A204.1 (cell line): ENCODE data around the gene FBXW9.
A peak's percentile ranks its signal among the peaks of the same experiment; 100 is the strongest.
"Not testable (repeated sequence)": the region's sequence is repeated elsewhere in the genome, so short reads cannot be mapped to it uniquely, and the experiment has no call there.

ENCODE experiments used
- FAIRE-seq: peaks from 2 replicates; lab custom pipeline; 2012; peaks lifted over from hg19 to GRCh38; lab: Jason Lieb, UNC

The FBXW9 gene

GRCh38 chr19:12715102-12715501 is 18.7 kb upstream of the FBXW9 start:
- no peak for FAIRE-seq

DNA sequence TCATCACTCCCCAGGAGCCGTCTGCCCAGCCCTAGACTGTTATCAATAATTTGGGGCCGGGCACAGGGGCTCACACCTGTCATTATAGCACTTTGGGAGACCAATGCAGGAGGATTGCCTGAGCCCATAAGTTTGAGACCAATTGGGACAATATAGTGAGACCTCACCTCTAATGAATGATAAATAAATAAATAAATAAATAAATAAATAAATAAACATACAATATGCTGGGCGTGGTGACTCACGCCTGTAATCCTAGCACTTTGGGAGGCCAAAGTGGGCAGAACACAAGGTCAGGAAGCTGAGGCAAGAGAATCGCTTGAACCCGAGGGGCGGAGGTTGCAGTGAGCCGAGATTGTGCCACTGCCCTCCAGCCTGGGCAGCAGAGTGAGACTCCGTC is 16.9 kb upstream of the FBXW9 start:
- FAIRE-seq, result not testable (repeated sequence)

DNA sequence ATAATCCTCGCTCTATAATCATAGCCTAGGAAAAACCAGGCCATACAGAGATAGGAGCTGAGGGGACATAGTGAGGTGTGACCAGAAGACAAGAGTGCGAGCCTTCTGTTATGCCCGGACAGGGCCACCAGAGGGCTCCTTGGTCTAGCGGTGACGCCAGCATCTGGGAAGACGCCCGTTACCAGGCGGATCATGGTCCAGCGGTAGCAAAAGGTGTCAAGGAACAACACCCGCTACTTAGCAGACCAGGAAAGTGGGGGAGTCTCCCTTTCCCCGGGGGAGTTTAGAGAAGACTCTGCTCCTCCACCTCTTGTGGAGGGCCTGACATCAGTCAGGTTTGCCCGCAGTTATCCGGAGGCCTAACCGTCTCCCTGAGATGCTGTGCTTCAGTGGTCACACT is 15.6 kb upstream of the FBXW9 start:
- not testable (repeated sequence) for FAIRE-seq

- FAIRE-seq, result no peak
Measured at GRCh38 chr19:12711187-12711586, 14.8 kb upstream of the FBXW9 start.

- no peak for FAIRE-seq
Measured at GRCh38 chr19:12708641-12709040, 12.2 kb upstream of the FBXW9 start.

- FAIRE-seq, result no peak
Measured at GRCh38 chr19:12706332-12706718, 9.9 kb upstream of the FBXW9 start.

GRCh38 chr19:12705654-12706331 is 9.4 kb upstream of the FBXW9 start:
- FAIRE-seq, result no peak

DNA sequence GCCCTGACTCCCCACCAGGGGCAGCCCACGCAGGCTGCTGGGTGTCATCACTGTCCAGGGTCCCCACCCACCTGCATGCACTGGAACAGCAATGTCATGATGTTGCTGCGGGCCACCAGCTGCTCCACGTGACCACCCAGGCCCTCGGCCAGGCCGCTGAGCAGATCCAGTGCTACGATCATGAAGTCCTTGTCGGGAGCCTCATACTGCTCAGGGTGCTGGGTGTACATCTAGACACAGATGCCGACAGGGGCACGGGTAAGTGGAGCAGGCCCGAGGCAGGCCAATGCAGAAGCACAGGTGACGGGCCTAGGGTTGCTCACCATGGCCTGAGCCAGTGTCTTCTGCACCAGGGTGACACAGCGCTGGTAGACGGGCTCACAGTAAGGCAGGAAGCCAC is 8.7 kb upstream of the FBXW9 start:
- no peak for FAIRE-seq

- peak; percentile 3 for FAIRE-seq
Measured at GRCh38 chr19:12703046-12703445, 6.6 kb upstream of the FBXW9 start.

- FAIRE-seq, result no peak
Measured at GRCh38 chr19:12701596-12702282, 5.3 kb upstream of the FBXW9 start.

DNA sequence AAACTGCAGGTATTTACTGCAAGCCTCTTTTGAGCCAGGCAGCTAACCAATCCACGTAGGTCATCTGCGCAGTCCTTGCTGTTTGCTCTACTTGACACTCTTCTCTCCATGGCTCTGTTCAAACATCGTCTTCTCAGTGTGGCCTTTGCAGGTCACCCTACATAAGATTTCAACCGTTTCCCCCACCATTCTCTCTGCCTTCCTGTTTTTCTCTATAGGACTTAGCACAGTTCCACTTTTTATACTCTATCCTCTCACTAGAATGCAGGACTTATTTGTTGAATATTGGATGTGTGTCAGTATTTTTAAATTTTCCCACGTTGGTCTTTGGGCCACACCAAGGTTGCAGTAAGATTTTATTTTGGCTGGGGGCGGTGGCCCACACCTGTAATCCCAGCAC is 1.7 kb upstream of the FBXW9 start:
- FAIRE-seq, result no peak

DNA sequence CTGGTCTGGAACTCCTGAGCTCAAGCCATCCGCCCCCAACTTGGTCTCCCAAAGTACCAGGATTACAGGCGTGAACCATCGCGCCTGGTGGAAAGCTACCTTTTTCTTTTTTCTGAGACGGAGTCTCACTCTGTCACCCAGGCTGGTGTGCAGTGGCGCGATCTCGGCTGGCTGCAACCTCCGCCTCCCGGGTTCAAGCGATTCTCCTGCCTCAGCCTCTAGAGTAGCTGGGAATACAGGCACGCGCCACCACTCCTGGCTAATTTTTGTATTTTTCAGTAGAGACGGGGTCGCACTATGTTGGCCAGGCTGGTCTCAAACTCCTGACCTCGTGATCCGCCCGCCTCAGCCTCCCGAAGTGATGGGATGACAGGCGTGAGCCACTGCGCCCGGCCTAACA is 994 bp upstream of the FBXW9 start:
- FAIRE-seq, result not testable (repeated sequence)

- FAIRE-seq, result no peak
Measured at GRCh38 chr19:12695997-12696365, 450 bp downstream of the FBXW9 start.

GRCh38 chr19:12695514-12695913 is 917 bp downstream of the FBXW9 start:
- FAIRE-seq, result no peak

DNA sequence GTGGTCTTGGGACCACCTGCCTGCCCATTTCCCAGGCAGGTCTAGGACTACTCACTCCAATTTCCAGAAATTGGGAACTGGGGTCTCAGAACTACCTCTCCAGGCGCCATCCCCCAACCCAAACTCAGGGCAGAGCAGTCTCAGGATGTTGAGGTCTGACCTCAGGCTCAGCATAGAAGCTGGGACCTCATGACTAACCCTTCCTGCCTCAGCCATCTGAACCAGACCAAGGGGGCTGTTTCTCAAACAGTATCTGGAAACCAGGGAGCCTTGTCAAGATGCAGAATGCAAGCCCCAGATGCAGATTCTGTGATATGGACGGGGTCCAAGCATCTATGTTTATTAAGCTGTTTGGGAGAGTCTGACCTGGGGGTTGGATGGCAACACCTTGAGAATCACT is 1.3 kb downstream of the FBXW9 start:
- no peak for FAIRE-seq

DNA sequence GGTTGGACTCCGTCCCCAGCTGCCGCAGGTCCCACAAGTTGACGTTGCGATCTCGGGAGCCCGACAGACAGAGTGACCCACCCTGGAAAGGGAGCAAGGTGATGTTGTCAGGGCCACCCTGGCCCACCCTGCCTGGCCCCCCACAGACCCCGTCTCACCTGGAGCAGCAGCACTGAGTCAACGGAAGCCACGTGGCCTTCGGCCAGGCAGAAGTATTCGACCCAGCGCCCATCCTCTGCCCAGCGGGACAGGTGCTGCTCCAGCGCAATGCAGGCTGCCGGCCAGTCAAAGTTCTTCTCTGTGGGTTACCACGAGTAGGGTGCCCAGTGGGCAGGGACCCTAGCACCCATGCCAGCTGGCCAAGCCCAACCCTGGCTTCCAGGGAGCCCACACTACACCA is 1.8 kb downstream of the FBXW9 start:
- FAIRE-seq, result no peak

DNA sequence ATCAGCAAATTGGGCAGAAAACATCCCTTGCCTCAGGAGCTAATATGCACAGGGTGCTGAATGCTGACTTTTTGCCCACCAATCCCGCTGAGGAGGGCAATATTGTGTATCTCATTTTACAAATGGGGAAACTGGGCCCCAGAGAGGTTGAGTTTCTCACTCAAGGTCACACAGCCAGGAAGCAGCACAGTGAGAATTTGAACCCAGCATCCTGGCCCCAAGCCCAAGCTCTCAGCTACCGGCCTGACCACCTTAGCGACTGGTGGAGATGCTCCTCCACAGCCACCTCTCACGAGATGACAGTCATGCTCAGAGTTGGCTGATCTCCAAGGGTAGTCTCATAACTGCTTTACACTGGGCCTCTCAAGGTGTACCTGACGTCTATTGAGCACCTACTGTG is 3.5 kb downstream of the FBXW9 start:
- FAIRE-seq, result no peak

GRCh38 chr19:12689581-12690216 is 6.7 kb downstream of the FBXW9 start:
- FAIRE-seq, result no peak

DNA sequence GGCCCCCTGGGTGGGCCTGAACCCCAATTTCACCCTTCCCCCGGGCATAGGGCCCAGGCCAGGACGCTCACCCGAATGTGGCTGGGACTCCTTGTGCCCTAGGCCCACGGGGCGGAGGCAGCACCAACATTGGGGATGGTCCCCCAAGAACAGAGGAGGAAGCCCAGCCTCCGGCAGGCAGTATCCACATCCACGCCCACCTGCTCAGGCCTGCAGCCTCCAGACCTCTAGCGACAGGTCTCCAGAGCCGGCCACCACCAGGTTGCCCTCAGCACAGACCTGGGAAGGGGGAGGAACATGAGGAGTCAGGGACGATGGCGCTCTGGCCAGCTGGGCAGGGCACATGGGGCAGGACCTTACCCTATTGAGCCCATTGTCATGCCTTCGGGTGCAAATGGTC is 7.4 kb downstream of the FBXW9 start:
- no peak for FAIRE-seq

- no peak for FAIRE-seq
Measured at GRCh38 chr19:12687496-12688196, 8.8 kb downstream of the FBXW9 start, which contains the start of gene GNG14. TSS of gene GNG14 (plus strand) at chr19:12687998. CDS start at chr19:12688049, 51 bp downstream.

- no peak for FAIRE-seq
Measured at GRCh38 chr19:12685831-12686230, 10.6 kb downstream of the FBXW9 start.

- FAIRE-seq, result peak; percentile 98
Measured at GRCh38 chr19:12681074-12681987, 15.1 kb downstream of the FBXW9 start, which contains the start of gene DHPS. TSS of gene DHPS (minus strand) at chr19:12681880. CDS start at chr19:12681766, 114 bp downstream.
